ENCODE data around the gene C3orf49. TPM values are rescaled to one million over a fixed set of nuclear protein-coding genes. Genes with fewer than 3 reads are reported as not detected.

The C3orf49 gene
- polyA plus RNA-seq, 1 of the 3 experiments (the other 2 are of a cell fraction) = not detected

GRCh38 chr3:63807961-63808565 is 11.0 kb upstream of the C3orf49 start:
- 94% methylated on average over 5 of the region's 5 CpGs for WGBS (ENCODE audit: low lambda C conversion rate)
- Histone ChIP-seq H4K20me1 (ENCODE audit: insufficient read depth) (no peaks in the 10 kb centered on the region), H3F3A (replicated peaks; ENCODE audit: insufficient read depth) (no peaks in the 10 kb centered on the region), H3K9me3 (no peaks in the 10 kb centered on the region), H3K27ac (ENCODE audit: low read depth in 2 of 2, low read length in 1 of 2) (no peak overlapping the region), H3K4me1 (ENCODE audit: control insufficient read depth in 1 of 2, insufficient read depth in 2 of 2, low read depth in 1 of 2, low read length in 1 of 2) (peaks cover 0 to 8% of the 10 kb centered on the region in 2 experiments; a peak in 1 of 4 replicates), H3K36me3 (replicated peaks in 1 of 2; ENCODE audit: control insufficient read depth in 1 of 2, insufficient read depth in 2 of 2, low read length in 1 of 2) (no peaks in the 10 kb centered on the region), H3K27me3 (ENCODE audit: insufficient read depth) (no peaks in the 10 kb centered on the region), H3K9ac (no peak overlapping the region), H3K79me2 (ENCODE audit: insufficient read depth) (no peaks in the 10 kb centered on the region), H3K4me3 (ENCODE audit: low read depth in 2 of 2, low read length in 1 of 2) (no peak overlapping the region), H2AFZ (ENCODE audit: low read depth) (no peak overlapping the region), H3K4me2 (no peak overlapping the region), H3K9me2 (no peaks in the 10 kb centered on the region)
- DNase-seq = no peak
- no peak for TF ChIP-seq SMC3 (IDR thresholded peaks at IDR 0.05; ENCODE audit: low read depth, low read length)
- TF ChIP-seq REST (IDR thresholded peaks at IDR 0.05; ENCODE audit: low read depth, low read length) = no peak
- no peak for TF ChIP-seq NRF1 (IDR thresholded peaks at IDR 0.05; ENCODE audit: low read depth, low read length)
- TF ChIP-seq IRF3 (IDR thresholded peaks at IDR 0.05; ENCODE audit: low read depth, low read length) = no peak
- TF ChIP-seq POLR2AphosphoS5 (IDR thresholded peaks at IDR 0.05; ENCODE audit: low read depth, low read length) = no peak
- no peak for TF ChIP-seq FOSL2 (IDR thresholded peaks at IDR 0.05; ENCODE audit: borderline replicate concordance, low read depth)
- no peak for TF ChIP-seq NFIC (IDR thresholded peaks at IDR 0.05; ENCODE audit: borderline replicate concordance)
- no peak for TF ChIP-seq PBX3 (IDR thresholded peaks at IDR 0.05)
- TF ChIP-seq GATA2 (CRISPR knock-in tag; IDR thresholded peaks at IDR 0.05) = no peak
- TF ChIP-seq FOXJ3 (CRISPR knock-in tag; IDR thresholded peaks at IDR 0.05) = no peak
- TF ChIP-seq USF1 (IDR thresholded peaks at IDR 0.05; ENCODE audit: borderline replicate concordance, low read depth) = no peak
- ChIA-PET CTCF (interaction anchor here (1.3 to 2.3 kb wide), 3 partner anchors 10 to 459 kb away, joined by 5 to 17 read pairs (median 7); partner anchors contain the start of gene C3orf49), POLR2A (interaction anchor here (0.6 kb wide), 1 partner anchor 24 kb away, joined by 3 read pairs; no protein-coding TSS in a partner anchor)

Measured in SK-N-SH (cell line).